HG03439 (cell line): ENCODE results near the gene RAB40B.

Experiments
- ATAC-seq: cut with Tn5 transposase; IDR thresholded peaks from one replicate; pipeline ENCODE4 v1.9.1; 2021; ENCODE audit warnings: mild to moderate bottlenecking, moderate library complexity; ENCODE audit not compliant: unreplicated experiment

RAB40B gene

GRCh38 chr17:82716203-82717010 is 17.9 kb upstream of the RAB40B start, which contains the start of gene FN3KRP:
TSS of gene FN3KRP (plus strand) at chr17:82716706. CDS start at chr17:82716756, 50 bp downstream.
- peak; percentile 49 for ATAC-seq

DNA sequence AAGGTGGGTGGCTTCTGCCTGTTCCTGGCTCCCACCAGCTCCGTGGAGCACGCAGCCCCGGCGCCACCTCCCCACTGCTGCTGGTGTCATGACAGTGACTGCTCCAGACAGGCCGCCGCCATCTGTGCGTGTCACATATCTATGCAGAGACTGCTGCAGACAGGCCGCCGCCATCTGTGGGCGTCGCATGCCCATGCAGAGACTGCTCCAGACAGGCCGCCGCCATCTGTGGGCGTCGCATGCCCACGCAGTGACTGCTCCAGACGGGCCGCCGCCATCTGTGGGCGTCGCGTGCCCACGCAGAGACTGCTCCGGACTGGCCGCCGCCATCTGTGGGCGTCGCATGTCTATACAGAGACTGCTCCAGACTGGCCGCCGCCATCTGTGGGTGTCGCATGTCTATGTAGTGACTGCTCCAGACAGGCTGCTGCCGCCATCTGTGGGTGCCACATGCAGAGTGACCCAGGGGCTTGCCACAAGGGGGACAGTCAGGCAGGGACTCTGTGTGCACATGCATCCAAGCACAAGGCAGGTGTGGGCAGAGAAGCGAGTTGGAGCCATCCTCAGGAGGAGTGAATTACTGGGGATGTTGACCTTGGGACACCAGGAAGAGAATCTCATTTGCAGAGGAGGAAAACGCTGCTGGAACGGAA is 14.7 kb upstream of the RAB40B start:
- no peak for ATAC-seq

GRCh38 chr17:82710499-82711232 is 12.2 kb upstream of the RAB40B start:
- no peak for ATAC-seq

DNA sequence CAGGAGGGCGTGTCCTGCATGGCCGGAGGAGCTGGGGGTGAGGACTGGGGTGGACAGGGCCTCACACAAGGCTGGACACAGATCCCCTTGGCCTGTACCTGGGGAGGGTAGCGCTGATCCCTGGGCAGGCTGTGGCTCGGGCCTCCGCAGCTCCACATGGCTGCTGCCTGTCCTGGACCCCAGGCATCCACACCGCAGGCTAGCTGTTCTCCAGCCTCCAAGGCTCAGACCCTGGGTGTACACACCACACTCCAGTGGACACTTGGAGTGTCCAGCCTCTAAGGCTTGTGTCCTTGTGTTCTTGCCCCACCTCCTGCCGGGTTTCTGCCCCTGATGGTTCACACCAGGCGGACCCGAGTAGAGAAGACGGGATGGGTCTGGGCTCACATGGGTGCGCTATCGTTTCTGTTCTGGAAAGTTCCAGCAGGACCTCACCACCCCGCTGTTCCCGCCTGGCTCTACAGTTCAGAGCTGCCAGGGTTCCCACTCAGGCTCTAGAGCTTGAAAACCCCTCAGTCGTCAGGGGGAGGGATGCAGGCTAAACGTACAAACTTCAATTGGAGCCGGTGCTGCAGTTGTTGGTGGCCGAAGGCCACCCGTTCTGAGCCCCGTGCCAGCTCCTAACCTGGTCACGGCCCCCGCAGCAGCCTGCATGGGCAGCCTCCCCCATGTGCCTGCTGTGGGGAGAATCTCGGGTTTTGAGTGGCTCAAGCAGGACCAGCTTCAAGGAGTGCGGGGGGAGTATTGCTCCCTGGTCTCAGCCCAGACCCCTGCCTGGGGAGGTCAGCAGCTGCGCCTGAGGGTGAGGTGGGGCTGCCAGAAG is 11.4 kb upstream of the RAB40B start:
- ATAC-seq = no peak

GRCh38 chr17:82709024-82709675 is 10.7 kb upstream of the RAB40B start:
- ATAC-seq = no peak

DNA sequence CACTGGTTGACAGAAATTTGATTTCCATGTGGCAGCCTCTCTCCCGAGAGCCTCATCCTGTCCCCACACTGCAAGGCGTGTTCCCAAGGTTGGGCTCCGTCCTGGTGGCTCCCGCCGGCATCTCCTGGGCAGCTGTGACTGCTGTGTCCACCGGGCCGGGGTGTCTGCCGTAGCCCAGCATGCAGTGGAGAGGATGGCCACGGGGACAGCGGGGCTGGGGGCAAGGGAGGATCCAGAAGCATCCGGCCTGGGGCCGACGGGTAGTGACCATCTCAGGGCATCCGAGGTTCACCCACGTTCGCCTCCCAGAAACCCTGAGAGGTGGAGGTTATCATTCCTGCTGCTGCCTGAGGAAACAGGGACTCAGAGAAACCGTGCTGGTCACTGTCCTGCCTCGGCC is 7.3 kb upstream of the RAB40B start:
- no peak for ATAC-seq

GRCh38 chr17:82704886-82705285 is 6.4 kb upstream of the RAB40B start:
- no peak for ATAC-seq

DNA sequence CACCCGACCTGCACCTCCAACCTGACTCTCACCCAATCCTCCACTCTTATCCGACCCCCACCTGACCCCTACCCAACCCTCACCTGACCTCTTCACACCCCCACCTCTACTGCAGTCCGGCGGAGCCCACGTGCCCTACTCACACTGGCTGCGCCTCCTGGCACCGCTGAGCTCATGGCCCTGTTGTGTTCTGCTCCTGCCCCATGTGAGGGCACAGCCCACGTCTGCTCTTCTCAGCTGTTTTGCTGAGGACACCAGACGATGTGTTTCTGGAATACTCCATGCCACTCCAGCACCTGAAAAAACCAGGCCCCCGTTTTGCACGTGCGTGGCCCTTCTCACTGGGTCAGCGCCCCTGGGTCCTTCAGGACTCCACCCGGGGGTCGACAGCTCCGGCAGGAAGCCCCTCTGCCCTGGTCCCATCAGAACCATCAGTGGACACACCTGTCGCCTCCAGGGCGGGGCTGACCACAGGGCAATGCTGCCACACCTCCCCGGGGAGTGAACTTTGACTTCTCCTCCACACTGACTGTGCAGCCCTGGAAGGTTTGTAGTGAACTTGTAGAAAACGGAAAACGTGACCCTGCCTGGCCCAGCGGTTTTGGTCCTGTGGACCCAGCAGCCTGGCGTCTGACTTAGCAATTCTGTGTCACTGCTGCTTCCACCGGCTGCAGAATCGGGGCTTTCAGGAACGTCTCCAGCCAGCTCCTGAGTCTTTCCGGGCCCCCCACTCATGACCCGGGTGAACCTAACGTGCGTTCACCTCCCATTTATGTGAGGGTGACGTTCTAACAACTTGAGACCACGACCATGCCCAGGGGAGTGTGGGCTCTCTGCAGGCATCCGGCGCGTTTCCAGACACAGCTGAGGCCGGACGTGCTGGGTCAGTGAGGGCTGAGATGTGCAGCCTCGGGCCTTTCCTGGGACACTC is 5.7 kb upstream of the RAB40B start:
- no peak for ATAC-seq

DNA sequence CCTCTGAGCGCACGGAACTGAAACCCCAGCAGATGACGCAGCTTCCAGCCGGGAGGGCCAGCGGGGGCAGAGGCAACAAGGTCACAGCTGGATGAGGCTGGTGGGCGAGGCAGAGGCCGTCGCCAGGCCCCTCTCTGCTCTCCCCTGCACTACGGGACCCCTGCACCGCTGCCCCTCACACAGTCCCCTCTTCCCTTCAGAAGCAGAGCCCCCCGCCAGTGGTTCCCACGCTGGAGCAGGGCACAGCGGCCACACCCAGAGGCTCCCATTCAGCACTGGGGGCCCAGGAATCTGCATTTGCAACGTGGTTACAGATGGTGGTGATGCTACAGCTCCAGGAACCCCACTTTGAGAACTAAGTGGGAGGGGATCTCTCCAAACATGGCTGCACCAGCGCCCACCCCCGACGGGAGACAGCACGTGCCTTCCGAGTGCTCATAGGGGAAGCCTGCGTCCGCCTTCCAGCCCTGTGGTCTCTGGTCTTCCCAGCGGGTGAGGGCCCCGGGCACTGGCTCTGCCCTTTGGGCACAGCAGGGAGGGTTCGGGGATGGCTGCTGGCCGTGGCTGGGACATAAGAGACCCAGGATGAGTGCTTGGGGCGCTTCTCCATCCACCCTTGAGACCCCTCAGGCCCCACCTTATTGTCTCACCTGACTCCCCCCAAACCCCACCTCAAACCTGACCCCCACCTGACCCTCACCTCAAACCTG is 4.7 kb upstream of the RAB40B start:
- no peak for ATAC-seq

- no peak for ATAC-seq
These were observed 3.9 kb upstream of the RAB40B start for GRCh38 chr17:82702231-82702927.

DNA sequence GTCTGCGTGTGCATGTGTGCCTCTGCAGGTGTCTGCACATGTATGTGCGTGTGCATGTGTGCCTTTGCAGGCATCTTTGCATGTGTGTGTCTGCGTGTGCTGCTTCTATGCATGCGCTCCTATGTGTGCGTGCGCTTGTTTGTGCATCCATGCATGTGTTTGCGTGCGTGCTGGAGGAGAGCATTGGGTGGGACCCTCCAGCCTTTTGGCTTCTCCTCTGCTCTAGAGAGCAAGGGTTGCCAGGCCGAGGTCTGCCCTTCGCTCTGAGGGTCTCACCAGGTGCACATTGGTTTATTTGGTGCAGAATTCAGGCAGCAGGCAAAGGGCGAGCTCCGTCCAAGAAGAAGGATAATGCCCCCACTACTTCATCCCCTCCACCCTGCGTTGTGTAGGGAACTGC is 1.1 kb upstream of the RAB40B start:
- no peak for ATAC-seq

GRCh38 chr17:82698974-82699442 is 510 bp upstream of the RAB40B start:
- ATAC-seq = peak; percentile 18

- ATAC-seq = no peak
These were observed 762 bp downstream of the RAB40B start for GRCh38 chr17:82697808-82698064.

- ATAC-seq = no peak
These were observed 1.3 kb downstream of the RAB40B start for GRCh38 chr17:82696916-82697807.

DNA sequence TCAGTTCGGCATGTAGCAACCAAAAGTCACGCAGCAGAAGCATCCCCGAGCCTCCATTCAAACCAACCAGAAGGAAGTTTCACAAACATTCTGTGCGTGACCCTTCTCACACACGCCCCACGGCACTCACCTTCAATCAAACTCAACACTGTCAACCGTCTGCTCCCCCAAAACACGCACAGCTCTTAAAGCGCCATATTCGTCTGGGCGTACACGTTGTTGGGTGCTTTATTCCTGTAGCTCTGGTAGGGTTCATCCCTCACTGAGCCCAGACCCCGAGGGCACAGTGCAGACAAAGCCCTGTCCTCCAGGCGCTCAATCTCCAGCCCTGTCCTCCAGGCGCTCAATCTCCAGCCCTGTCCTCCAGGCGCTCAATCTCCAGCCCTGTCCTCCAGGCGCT is 2.2 kb downstream of the RAB40B start:
- ATAC-seq = no peak

- ATAC-seq = no peak
These were observed 3.9 kb downstream of the RAB40B start for GRCh38 chr17:82694647-82695046.

DNA sequence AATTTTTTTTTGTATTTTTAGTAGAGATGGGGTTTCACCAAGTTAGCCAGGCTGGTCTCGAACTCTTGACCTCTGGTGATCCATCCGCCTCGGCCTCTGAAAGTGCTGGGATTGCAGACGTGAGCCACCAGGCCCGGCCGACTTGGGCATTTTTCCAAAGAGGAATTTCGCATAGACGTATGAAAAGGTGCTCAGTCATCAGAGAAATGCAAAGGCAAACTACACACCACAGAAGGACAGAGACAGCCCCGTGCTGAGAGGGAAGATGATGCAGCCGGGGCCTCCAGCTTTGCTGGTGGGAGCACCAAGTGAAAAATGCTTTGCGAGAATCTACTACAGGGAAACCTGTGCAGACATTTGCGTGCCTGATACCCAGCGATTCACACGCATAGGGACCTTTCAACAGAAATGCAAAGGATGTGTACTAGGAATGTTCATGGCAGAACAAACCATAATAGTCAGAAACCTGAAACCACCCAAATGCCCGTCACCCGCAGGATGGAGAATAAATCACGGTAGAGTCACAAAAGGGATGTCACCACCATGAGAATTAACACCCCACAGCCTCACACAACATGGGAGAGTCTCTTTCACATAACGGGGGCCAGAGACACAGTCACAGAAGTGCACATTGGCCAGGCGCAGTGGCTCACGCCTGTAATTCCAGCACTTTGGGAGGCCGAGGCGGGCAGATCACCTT is 5.2 kb downstream of the RAB40B start:
- no peak for ATAC-seq
